Spleen (tissue), 7 donors: ENCODE data around the gene SHISA4.

Experiments
- CTCF ChIP-seq, 11 experiments: fragments of 200-600 bp in 7 of 11; fragments of 450-650 bp in 4 of 11; sonication (generic) in 4 of 11; IDR thresholded peaks in 8 of 11; conservative IDR thresholded peaks in 3 of 11; 1 replicate in 7 of 11; 2 replicates in 4 of 11; pipeline versions ENCODE4 v1.4.0 to v1.8.0; 2016 to 2021; ENCODE audit warnings: antibody characterized with exemption in 11 of 11, inconsistent platforms in 4 of 11, mild to moderate bottlenecking in 1 of 11
- POLR2A ChIP-seq, 3 donors: fragments of 450-650 bp; IDR thresholded peaks; one replicate each; pipeline ENCODE4 v1.5.1; 2017; ENCODE audit warnings: antibody characterized with exemption in 3 of 3, mild to moderate bottlenecking in 1 of 3
- donor health status: DM: no; HTN: no; CAD: no; lungs with moderate emphysema.
- donor health status: DM: no; HTN: no; CAD: no.
- donor health status: DM: no; HTN: no; CAD: no.

- TF ChIP-seq POLR2A (IDR thresholded peaks at IDR 0.05) (no peak), CTCF (IDR thresholded peaks at IDR 0.05 in 8 of 11, conservative IDR thresholded peaks at IDR 0.05 in 3 of 11) (no peak)
Measured at GRCh38 chr1:201840490-201840889, 48.2 kb upstream of the SHISA4 start.
